ACHN (cell line): ENCODE results near the gene FOXK1.
"Not testable (repeated sequence)": the region's sequence is repeated elsewhere in the genome, so short reads cannot be mapped to it uniquely, and the experiment has no call there.

Experiments
- DNase-seq: peaks from one replicate; pipeline ENCODE4 v3.0.0-alpha.2; 2015
- in situ Hi-C: cut with HindIII; loops from 2 replicates; pipeline ENCODE4 v1.10.0; 2017; ENCODE audit warnings: low sequenced_read_pairs, low pct_ligation_motif_present, low pct_unique_long_range_greater_than_20kb

Gene FOXK1

GRCh38 chr7:4681886-4682620 is at the start of gene FOXK1:
Gene FOXK1, plus strand, starts transcription at chr7:4682295. Its CDS starts 14 bp downstream, at chr7:4682309.
- in situ Hi-C loops, result no loop called here
- peak; percentile 83 for DNase-seq

- DNase-seq, result peak; percentile 56
These were observed 49.1 kb upstream of the FOXK1 start for GRCh38 chr7:4633012-4633411.

GRCh38 chr7:4634166-4634565 is 47.9 kb upstream of the FOXK1 start:
- DNase-seq, result no peak
- in situ Hi-C loops, result no loop called here

More at GRCh38 chr7:4633012-4633411, 49.1 kb upstream of the FOXK1 start:
- in situ Hi-C loops, result no loop called here

GRCh38 chr7:4638781-4639575 is 43.1 kb upstream of the FOXK1 start:
- in situ Hi-C loops, result no loop called here
- no peak for DNase-seq

GRCh38 chr7:4641091-4641666 is 40.9 kb upstream of the FOXK1 start:
- in situ Hi-C loops, result no loop called here
- no peak for DNase-seq

GRCh38 chr7:4641667-4642467 is 40.2 kb upstream of the FOXK1 start:
- in situ Hi-C loops, result no loop called here
- peak; percentile 98 for DNase-seq

GRCh38 chr7:4642468-4643203 is 39.5 kb upstream of the FOXK1 start:
- in situ Hi-C loops, result no loop called here
- DNase-seq, result no peak

- in situ Hi-C loops, DNase-seq: not testable (repeated sequence)
These were observed 39.0 kb upstream of the FOXK1 start for GRCh38 chr7:4643204-4643471.

- in situ Hi-C loops, result no loop called here
- DNase-seq, result no peak
These were observed 36.8 kb upstream of the FOXK1 start for GRCh38 chr7:4645246-4645645.

GRCh38 chr7:4648111-4648510 is 34.0 kb upstream of the FOXK1 start:
- in situ Hi-C loops, result no loop called here
- DNase-seq, result no peak

GRCh38 chr7:4650433-4651047 is 31.6 kb upstream of the FOXK1 start:
- in situ Hi-C loops, result no loop called here
- no peak for DNase-seq

- no peak for DNase-seq
- in situ Hi-C loops, result no loop called here
These were observed 28.3 kb upstream of the FOXK1 start for GRCh38 chr7:4653771-4654170.

GRCh38 chr7:4655311-4655710 is 26.8 kb upstream of the FOXK1 start:
- in situ Hi-C loops, result no loop called here
- DNase-seq, result no peak

- no peak for DNase-seq
- in situ Hi-C loops, result no loop called here
These were observed 26.2 kb upstream of the FOXK1 start for GRCh38 chr7:4655896-4656295.

- in situ Hi-C loops, result no loop called here
- no peak for DNase-seq
These were observed 24.3 kb upstream of the FOXK1 start for GRCh38 chr7:4657640-4658417.

- in situ Hi-C loops, result no loop called here
- peak; percentile 49 for DNase-seq
These were observed 22.4 kb upstream of the FOXK1 start for GRCh38 chr7:4659551-4660286.

GRCh38 chr7:4661871-4662270 is 20.2 kb upstream of the FOXK1 start:
- DNase-seq, result no peak
- in situ Hi-C loops, result no loop called here
